Stimulated activated CD4-positive, alpha-beta T cell treated with anti-CD3 and anti-CD28 coated beads, Interleukin-4, amount 100 ng/mL, for 24 hours (primary cell): ENCODE results near the gene REM2.

ENCODE experiments used
- DNase-seq: peaks from one replicate; pipeline ENCODE4 v3.0.0-alpha.2; 2020

The REM2 gene

GRCh38 chr14:22883173-22883976 is at the start of gene REM2:
TSS of gene REM2 (plus strand) at chr14:22883222. CDS start at chr14:22883288, 66 bp downstream.
- DNase-seq, result no peak

- no peak for DNase-seq
Measured at GRCh38 chr14:22835505-22835904, 47.5 kb upstream of the REM2 start.

GRCh38 chr14:22836301-22837113 is 46.5 kb upstream of the REM2 start, which contains the start of gene MMP14:
TSS of gene MMP14 (plus strand) at chr14:22836585. CDS start at chr14:22836818, 233 bp downstream.
- no peak for DNase-seq

GRCh38 chr14:22837114-22837749 is 45.8 kb upstream of the REM2 start:
- DNase-seq, result no peak

GRCh38 chr14:22837750-22838538 is 45.1 kb upstream of the REM2 start:
- DNase-seq, result no peak

- no peak for DNase-seq
Measured at GRCh38 chr14:22838631-22839041, 44.4 kb upstream of the REM2 start.

- no peak for DNase-seq
Measured at GRCh38 chr14:22839159-22839779, 43.8 kb upstream of the REM2 start.

- no peak for DNase-seq
Measured at GRCh38 chr14:22841311-22841710, 41.7 kb upstream of the REM2 start.

- no peak for DNase-seq
Measured at GRCh38 chr14:22841769-22842168, 41.3 kb upstream of the REM2 start.

- no peak for DNase-seq
Measured at GRCh38 chr14:22842211-22843122, 40.6 kb upstream of the REM2 start.

GRCh38 chr14:22843123-22843925 is 39.7 kb upstream of the REM2 start:
- no peak for DNase-seq

GRCh38 chr14:22844221-22845102 is 38.6 kb upstream of the REM2 start:
- no peak for DNase-seq

- DNase-seq, result no peak
Measured at GRCh38 chr14:22845103-22845394, 38.0 kb upstream of the REM2 start.

- no peak for DNase-seq
Measured at GRCh38 chr14:22845821-22846625, 37.0 kb upstream of the REM2 start.

GRCh38 chr14:22846811-22847307 is 36.2 kb upstream of the REM2 start:
- no peak for DNase-seq

- no peak for DNase-seq
Measured at GRCh38 chr14:22847661-22848341, 35.2 kb upstream of the REM2 start.

- DNase-seq, result no peak
Measured at GRCh38 chr14:22848351-22849164, 34.5 kb upstream of the REM2 start.
